HEK293 (cell line): ENCODE measurements around the gene CCDC57.

Experiments used
- CTCF ChIA-PET: fragments of 350-600 bp; formaldehyde crosslinking; extraction: SDS; loops from one replicate; lab custom pipeline; 2021; ENCODE audit warnings: antibody characterized with exemption; lab: Yijun Ruan, JAX
- POLR2A ChIA-PET: fragments of 300-600 bp; formaldehyde crosslinking; extraction: SDS; loops from one replicate; lab custom pipeline; 2020; ENCODE audit warnings: antibody characterized with exemption, inconsistent platforms; lab: Yijun Ruan, JAX
- H3K27ac ChIP-seq: fragments of 200-500 bp; sonication (Bioruptor generic); 2 replicates; pipeline ENCODE4 v1.5.1; 2014; ENCODE audit warnings: low read depth, low read length, control low read depth, inconsistent platforms; ENCODE audit errors: extremely low read depth
- H3K36me3 ChIP-seq, 2 experiments: fragments of 200-500 bp in 1 of 2; sonication (Bioruptor generic) in 1 of 2; 1 replicate in 1 of 2; 2 replicates in 1 of 2; pipeline ENCODE4 v1.5.1; 2014 to 2017; ENCODE audit warnings: inconsistent platforms in 2 of 2, low read length in 2 of 2; ENCODE audit not compliant: control insufficient read depth in 2 of 2, insufficient read depth in 1 of 2
- H3K4me1 ChIP-seq: fragments of 200-500 bp; sonication (Bioruptor generic); 2 replicates; pipeline ENCODE4 v1.5.1; 2014; ENCODE audit warnings: mild to moderate bottlenecking, low read length, inconsistent platforms; ENCODE audit not compliant: control insufficient read depth, insufficient read depth
- H3K4me3 ChIP-seq: 2 replicates; pipeline ENCODE4 v1.5.1; 2011; ENCODE audit warnings: low read depth, mild to moderate bottlenecking, control low read depth, low read length, moderate library complexity
- H3K9me3 ChIP-seq: fragments of 200-500 bp; sonication (Bioruptor generic); 2 replicates; pipeline ENCODE4 v1.5.1; 2014; ENCODE audit warnings: low read depth, low read length, inconsistent platforms; ENCODE audit not compliant: control insufficient read depth, insufficient read depth
- GLI4 ChIP-seq: fragments of 450-650 bp; formaldehyde crosslinking; IDR thresholded peaks from 2 replicates; pipeline ENCODE4 v1.5.1; 2016; ENCODE audit warnings: missing biosample characterization, missing genetic modification characterization
- GLIS1 ChIP-seq: fragments of 450-650 bp; formaldehyde crosslinking; IDR thresholded peaks from 2 replicates; pipeline ENCODE4 v1.5.1; 2016; ENCODE audit warnings: missing biosample characterization, missing genetic modification characterization
- IKZF3 ChIP-seq: fragments of 450-650 bp; IDR thresholded peaks from 2 replicates; pipeline ENCODE4 v1.5.0; 2018; ENCODE audit warnings: missing biosample characterization, mild to moderate bottlenecking, missing genetic modification characterization, moderate library complexity
- KLF1 ChIP-seq: fragments of 450-650 bp; formaldehyde crosslinking; IDR thresholded peaks from 2 replicates; pipeline ENCODE4 v1.5.1; 2016; ENCODE audit warnings: missing biosample characterization, missing genetic modification characterization
- MEIS1 ChIP-seq: sonication (generic); formaldehyde crosslinking; IDR thresholded peaks from 2 replicates; pipeline ENCODE4 v1.8.1; 2022; ENCODE audit warnings: missing genetic modification reagents, mild to moderate bottlenecking, borderline replicate concordance
- PRDM1 ChIP-seq: fragments of 450-650 bp; formaldehyde crosslinking; IDR thresholded peaks from 2 replicates; pipeline ENCODE4; 2016; ENCODE audit warnings: missing biosample characterization, missing genetic modification characterization
- REST ChIP-seq: fragments of 450-650 bp; formaldehyde crosslinking; IDR thresholded peaks from 2 replicates; pipeline ENCODE4 v1.5.1; 2016; ENCODE audit warnings: missing biosample characterization, missing genetic modification characterization
- SCRT2 ChIP-seq: fragments of 450-650 bp; formaldehyde crosslinking; IDR thresholded peaks from 2 replicates; pipeline ENCODE4 v1.5.1; 2016; ENCODE audit warnings: missing biosample characterization, missing genetic modification characterization
- TRIM28 ChIP-seq: IDR thresholded peaks from 2 replicates; pipeline ENCODE4 v1.6.1; 2011; ENCODE audit warnings: low read length, control low read depth, borderline replicate concordance
- ZBTB20 ChIP-seq: fragments of 450-650 bp; formaldehyde crosslinking; IDR thresholded peaks from 2 replicates; pipeline ENCODE4 v1.5.1; 2016; ENCODE audit warnings: missing biosample characterization, missing genetic modification characterization
- ZBTB8A ChIP-seq: fragments of 450-650 bp; formaldehyde crosslinking; IDR thresholded peaks from 2 replicates; pipeline ENCODE4 v1.5.1; 2016; ENCODE audit warnings: missing biosample characterization, missing genetic modification characterization
- ZIC2 ChIP-seq: fragments of 450-650 bp; formaldehyde crosslinking; IDR thresholded peaks from 2 replicates; pipeline ENCODE4 v1.5.1; 2016; ENCODE audit warnings: missing biosample characterization, missing genetic modification characterization
- ZNF121 ChIP-seq: fragments of 450-650 bp; formaldehyde crosslinking; IDR thresholded peaks from 2 replicates; pipeline ENCODE4 v1.5.1; 2016; ENCODE audit warnings: missing biosample characterization, missing genetic modification characterization
- ZNF169 ChIP-seq: fragments of 450-650 bp; formaldehyde crosslinking; IDR thresholded peaks from 2 replicates; pipeline ENCODE4 v1.5.1; 2016; ENCODE audit warnings: missing biosample characterization, missing genetic modification characterization
- ZNF2 ChIP-seq: fragments of 450-650 bp; formaldehyde crosslinking; IDR thresholded peaks from 2 replicates; pipeline ENCODE4 v1.5.1; 2016; ENCODE audit warnings: missing biosample characterization, missing genetic modification characterization
- ZNF223 ChIP-seq: fragments of 450-650 bp; formaldehyde crosslinking; IDR thresholded peaks from 2 replicates; pipeline ENCODE4 v1.5.1; 2016; ENCODE audit warnings: missing biosample characterization, missing genetic modification characterization
- ZNF26 ChIP-seq: fragments of 450-650 bp; formaldehyde crosslinking; IDR thresholded peaks from 2 replicates; pipeline ENCODE4 v1.5.1; 2016; ENCODE audit warnings: missing biosample characterization, missing genetic modification characterization
- ZNF600 ChIP-seq: fragments of 450-650 bp; formaldehyde crosslinking; IDR thresholded peaks from 2 replicates; pipeline ENCODE4 v1.5.1; 2016; ENCODE audit warnings: missing biosample characterization, missing genetic modification characterization
- ZNF747 ChIP-seq: fragments of 450-650 bp; formaldehyde crosslinking; IDR thresholded peaks from 2 replicates; pipeline ENCODE4 v1.5.1; 2016; ENCODE audit warnings: missing biosample characterization, missing genetic modification characterization
- ZNF776 ChIP-seq: fragments of 450-650 bp; formaldehyde crosslinking; IDR thresholded peaks from 2 replicates; pipeline ENCODE4 v1.5.0; 2017; ENCODE audit warnings: missing biosample characterization, missing genetic modification characterization, borderline replicate concordance
- TF ChIP-seq, protein P1 (sequence below): fragments of 450-650 bp; formaldehyde crosslinking; IDR thresholded peaks from 2 replicates; pipeline ENCODE4 v1.5.1; 2016; ENCODE audit warnings: missing biosample characterization, missing genetic modification characterization
- TF ChIP-seq, protein P2 (sequence below): fragments of 450-650 bp; formaldehyde crosslinking; IDR thresholded peaks from 2 replicates; pipeline ENCODE4 v1.5.1; 2016; ENCODE audit warnings: missing biosample characterization, missing genetic modification characterization
- TF ChIP-seq, protein P3 (sequence below): fragments of 450-650 bp; formaldehyde crosslinking; IDR thresholded peaks from 2 replicates; pipeline ENCODE4 v1.5.1; 2016; ENCODE audit warnings: missing biosample characterization, missing genetic modification characterization

The CCDC57 gene

GRCh38 chr17:82106688-82107305 is 105.8 kb downstream of the CCDC57 start (continued):
- TF ChIP-seq PRDM1 (tag by site-specific recombination), result 0 out of 2 replicates have a peak, but pooled peaks have one; percentile 0
- no peak for TF ChIP-seq IKZF3 (tag by site-specific recombination)
- TF ChIP-seq, protein P1, sequence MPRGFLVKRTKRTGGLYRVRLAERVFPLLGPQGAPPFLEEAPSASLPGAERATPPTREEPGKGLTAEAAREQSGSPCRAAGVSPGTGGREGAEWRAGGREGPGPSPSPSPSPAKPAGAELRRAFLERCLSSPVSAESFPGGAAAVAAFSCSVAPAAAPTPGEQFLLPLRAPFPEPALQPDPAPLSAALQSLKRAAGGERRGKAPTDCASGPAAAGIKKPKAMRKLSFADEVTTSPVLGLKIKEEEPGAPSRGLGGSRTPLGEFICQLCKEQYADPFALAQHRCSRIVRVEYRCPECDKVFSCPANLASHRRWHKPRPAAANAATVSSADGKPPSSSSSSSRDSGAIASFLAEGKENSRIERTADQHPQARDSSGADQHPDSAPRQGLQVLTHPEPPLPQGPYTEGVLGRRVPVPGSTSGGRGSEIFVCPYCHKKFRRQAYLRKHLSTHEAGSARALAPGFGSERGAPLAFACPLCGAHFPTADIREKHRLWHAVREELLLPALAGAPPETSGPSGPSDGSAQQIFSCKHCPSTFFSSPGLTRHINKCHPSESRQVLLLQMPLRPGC (tag by site-specific recombination), result no peak
- TF ChIP-seq ZNF223 (tag by site-specific recombination), result no peak
- TF ChIP-seq ZBTB20 (tag by site-specific recombination), result peak; percentile 68; the same call in 1 of the 2 replicates
- TF ChIP-seq TRIM28, result no peak
- TF ChIP-seq KLF1 (tag by site-specific recombination), result no peak
- TF ChIP-seq GLIS1 (tag by site-specific recombination), result peak; percentile 80
- no peak for TF ChIP-seq ZNF2 (tag by site-specific recombination)
- no peak for TF ChIP-seq ZNF776 (tag by site-specific recombination)
- TF ChIP-seq ZNF169 (tag by site-specific recombination), result no peak
- TF ChIP-seq ZIC2, result peak; percentile 93

- ChIA-PET POLR2A (interaction anchor here (1.0 to 2.8 kb wide), 10 partner anchors 8 to 147 kb away, joined by 3 to 14 read pairs (median 4); partner anchors contain the start of genes DCXR, FASN and RAC3), CTCF (interaction anchor here (0.5 to 1.3 kb wide), 13 partner anchors 8 to 805 kb away, joined by 3 to 13 read pairs (median 4); no protein-coding TSS in a partner anchor)
- H3K27ac ChIP-seq, result peak overlapping the region; percentile 64
- H3K36me3 ChIP-seq, result peaks cover 0 to 3% of the 10 kb centered on the region in 2 experiments; a peak in 2 of 3 replicates
- H3K4me3 ChIP-seq, result no peak overlapping the region
- no peaks in the 10 kb centered on the region for H3K9me3 ChIP-seq
- peaks cover 10% of the 10 kb centered on the region for H3K4me1 ChIP-seq
- no peak for TF ChIP-seq ZNF121 (tag by site-specific recombination)
- TF ChIP-seq ZNF747 (tag by site-specific recombination), result no peak
- TF ChIP-seq REST (tag by site-specific recombination), result peak; percentile 61; the same call in 1 of the 2 replicates
- TF ChIP-seq, protein P2, sequence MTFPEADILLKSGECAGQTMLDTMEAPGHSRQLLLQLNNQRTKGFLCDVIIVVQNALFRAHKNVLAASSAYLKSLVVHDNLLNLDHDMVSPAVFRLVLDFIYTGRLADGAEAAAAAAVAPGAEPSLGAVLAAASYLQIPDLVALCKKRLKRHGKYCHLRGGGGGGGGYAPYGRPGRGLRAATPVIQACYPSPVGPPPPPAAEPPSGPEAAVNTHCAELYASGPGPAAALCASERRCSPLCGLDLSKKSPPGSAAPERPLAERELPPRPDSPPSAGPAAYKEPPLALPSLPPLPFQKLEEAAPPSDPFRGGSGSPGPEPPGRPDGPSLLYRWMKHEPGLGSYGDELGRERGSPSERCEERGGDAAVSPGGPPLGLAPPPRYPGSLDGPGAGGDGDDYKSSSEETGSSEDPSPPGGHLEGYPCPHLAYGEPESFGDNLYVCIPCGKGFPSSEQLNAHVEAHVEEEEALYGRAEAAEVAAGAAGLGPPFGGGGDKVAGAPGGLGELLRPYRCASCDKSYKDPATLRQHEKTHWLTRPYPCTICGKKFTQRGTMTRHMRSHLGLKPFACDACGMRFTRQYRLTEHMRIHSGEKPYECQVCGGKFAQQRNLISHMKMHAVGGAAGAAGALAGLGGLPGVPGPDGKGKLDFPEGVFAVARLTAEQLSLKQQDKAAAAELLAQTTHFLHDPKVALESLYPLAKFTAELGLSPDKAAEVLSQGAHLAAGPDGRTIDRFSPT, result 0 out of 2 replicates have a peak, but pooled peaks have one; percentile 29
- no peak for TF ChIP-seq ZNF26
- peak; percentile 75 for TF ChIP-seq SCRT2 (tag by site-specific recombination)
- TF ChIP-seq, protein P3, sequence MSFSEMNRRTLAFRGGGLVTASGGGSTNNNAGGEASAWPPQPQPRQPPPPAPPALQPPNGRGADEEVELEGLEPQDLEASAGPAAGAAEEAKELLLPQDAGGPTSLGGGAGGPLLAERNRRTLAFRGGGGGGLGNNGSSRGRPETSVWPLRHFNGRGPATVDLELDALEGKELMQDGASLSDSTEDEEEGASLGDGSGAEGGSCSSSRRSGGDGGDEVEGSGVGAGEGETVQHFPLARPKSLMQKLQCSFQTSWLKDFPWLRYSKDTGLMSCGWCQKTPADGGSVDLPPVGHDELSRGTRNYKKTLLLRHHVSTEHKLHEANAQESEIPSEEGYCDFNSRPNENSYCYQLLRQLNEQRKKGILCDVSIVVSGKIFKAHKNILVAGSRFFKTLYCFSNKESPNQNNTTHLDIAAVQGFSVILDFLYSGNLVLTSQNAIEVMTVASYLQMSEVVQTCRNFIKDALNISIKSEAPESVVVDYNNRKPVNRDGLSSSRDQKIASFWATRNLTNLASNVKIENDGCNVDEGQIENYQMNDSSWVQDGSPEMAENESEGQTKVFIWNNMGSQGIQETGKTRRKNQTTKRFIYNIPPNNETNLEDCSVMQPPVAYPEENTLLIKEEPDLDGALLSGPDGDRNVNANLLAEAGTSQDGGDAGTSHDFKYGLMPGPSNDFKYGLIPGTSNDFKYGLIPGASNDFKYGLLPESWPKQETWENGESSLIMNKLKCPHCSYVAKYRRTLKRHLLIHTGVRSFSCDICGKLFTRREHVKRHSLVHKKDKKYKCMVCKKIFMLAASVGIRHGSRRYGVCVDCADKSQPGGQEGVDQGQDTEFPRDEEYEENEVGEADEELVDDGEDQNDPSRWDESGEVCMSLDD, result peak; percentile 40; the same call in 1 of the 2 replicates
- TF ChIP-seq ZBTB8A (tag by site-specific recombination), result peak; percentile 97
- TF ChIP-seq MEIS1, result no peak
- peak; percentile 90 for TF ChIP-seq ZNF600 (tag by site-specific recombination)
- TF ChIP-seq GLI4 (tag by site-specific recombination), result no peak
Measured at GRCh38 chr17:82105882-82106687, 106.6 kb downstream of the CCDC57 start.
